Testis (tissue), 2 donors: ENCODE measurements around the gene N4BP2.
A peak's percentile ranks its signal among the peaks of the same experiment; 100 is the strongest.

ENCODE experiments used
- POLR2A ChIP-seq: fragments of 450-650 bp; IDR thresholded peaks from one replicate; pipeline ENCODE4 v1.6.1; 2017; ENCODE audit warnings: antibody characterized with exemption, mild to moderate bottlenecking, moderate library complexity
- TF ChIP-seq, protein P1 (sequence below), 3 experiments: fragments of 450-650 bp in 2 of 3; fragments of 200-600 bp in 1 of 3; sonication (generic) in 1 of 3; IDR thresholded peaks; one replicate each; pipeline ENCODE4 v1.5.1; 2016 to 2019; ENCODE audit warnings: antibody characterized with exemption in 3 of 3, mild to moderate bottlenecking in 2 of 3, moderate library complexity in 1 of 3

DNA sequence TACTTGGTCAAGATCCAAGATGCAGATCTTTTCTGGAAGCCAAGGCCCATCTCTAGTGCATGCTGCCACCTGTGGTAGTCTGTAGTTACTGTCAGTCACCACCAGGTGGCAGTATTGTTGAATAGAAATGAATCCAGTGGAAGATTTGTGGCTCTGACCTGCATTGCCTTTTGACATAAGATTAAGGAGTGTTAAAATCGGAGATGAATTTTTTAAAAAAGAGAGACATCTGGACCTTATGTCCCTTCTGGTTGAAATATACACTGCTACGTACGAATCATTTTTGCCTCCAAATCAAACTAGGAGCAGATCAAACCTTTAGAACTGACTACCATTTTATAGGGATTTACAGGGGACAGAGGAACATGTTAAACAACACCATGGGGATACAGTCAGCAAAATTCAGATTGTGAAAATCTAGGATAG lies 93.3 kb downstream of the N4BP2 start:
- TF ChIP-seq, protein P1, sequence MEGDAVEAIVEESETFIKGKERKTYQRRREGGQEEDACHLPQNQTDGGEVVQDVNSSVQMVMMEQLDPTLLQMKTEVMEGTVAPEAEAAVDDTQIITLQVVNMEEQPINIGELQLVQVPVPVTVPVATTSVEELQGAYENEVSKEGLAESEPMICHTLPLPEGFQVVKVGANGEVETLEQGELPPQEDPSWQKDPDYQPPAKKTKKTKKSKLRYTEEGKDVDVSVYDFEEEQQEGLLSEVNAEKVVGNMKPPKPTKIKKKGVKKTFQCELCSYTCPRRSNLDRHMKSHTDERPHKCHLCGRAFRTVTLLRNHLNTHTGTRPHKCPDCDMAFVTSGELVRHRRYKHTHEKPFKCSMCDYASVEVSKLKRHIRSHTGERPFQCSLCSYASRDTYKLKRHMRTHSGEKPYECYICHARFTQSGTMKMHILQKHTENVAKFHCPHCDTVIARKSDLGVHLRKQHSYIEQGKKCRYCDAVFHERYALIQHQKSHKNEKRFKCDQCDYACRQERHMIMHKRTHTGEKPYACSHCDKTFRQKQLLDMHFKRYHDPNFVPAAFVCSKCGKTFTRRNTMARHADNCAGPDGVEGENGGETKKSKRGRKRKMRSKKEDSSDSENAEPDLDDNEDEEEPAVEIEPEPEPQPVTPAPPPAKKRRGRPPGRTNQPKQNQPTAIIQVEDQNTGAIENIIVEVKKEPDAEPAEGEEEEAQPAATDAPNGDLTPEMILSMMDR (IDR thresholded peaks at IDR 0.05), result peak; percentile 89 to 92 (median 89)
- TF ChIP-seq POLR2A, result no peak
